HG03196 (cell line): ENCODE measurements around the gene ETS2.

ENCODE experiments used
- ATAC-seq: cut with Tn5 transposase; IDR thresholded peaks from one replicate; pipeline ENCODE4 v1.9.1; 2021; ENCODE audit not compliant: unreplicated experiment

ETS2 gene

GRCh38 chr21:38805328-38806152, at the start of gene ETS2:
Gene ETS2, plus strand, starts transcription at chr21:38805929. Its CDS starts 4,106 bp downstream, at chr21:38810035.
- peak; percentile 50 for ATAC-seq

- no peak for ATAC-seq
Measured at GRCh38 chr21:38756746-38757145, 49.0 kb upstream of the ETS2 start.

- ATAC-seq, result no peak
Measured at GRCh38 chr21:38758501-38759214, 47.1 kb upstream of the ETS2 start.

GRCh38 chr21:38759413-38759812, 46.3 kb upstream of the ETS2 start:
- ATAC-seq, result no peak

GRCh38 chr21:38760017-38760761, 45.5 kb upstream of the ETS2 start:
- no peak for ATAC-seq

- ATAC-seq, result no peak
Measured at GRCh38 chr21:38760762-38761155, 45.0 kb upstream of the ETS2 start.

GRCh38 chr21:38761531-38761930, 44.2 kb upstream of the ETS2 start:
- no peak for ATAC-seq

GRCh38 chr21:38765056-38765455, 40.7 kb upstream of the ETS2 start:
- ATAC-seq, result no peak

GRCh38 chr21:38766987-38767722, 38.6 kb upstream of the ETS2 start:
- ATAC-seq, result peak; percentile 96

- no peak for ATAC-seq
Measured at GRCh38 chr21:38768471-38769063, 37.2 kb upstream of the ETS2 start.

GRCh38 chr21:38769191-38769780, 36.4 kb upstream of the ETS2 start:
- no peak for ATAC-seq

- ATAC-seq, result no peak
Measured at GRCh38 chr21:38770660-38771059, 35.1 kb upstream of the ETS2 start.

- ATAC-seq, result no peak
Measured at GRCh38 chr21:38771536-38771935, 34.2 kb upstream of the ETS2 start.

- no peak for ATAC-seq
Measured at GRCh38 chr21:38772646-38773045, 33.1 kb upstream of the ETS2 start.

- no peak for ATAC-seq
Measured at GRCh38 chr21:38773099-38774061, 32.3 kb upstream of the ETS2 start.

- no peak for ATAC-seq
Measured at GRCh38 chr21:38774152-38774551, 31.6 kb upstream of the ETS2 start.

GRCh38 chr21:38774586-38775285, 31.0 kb upstream of the ETS2 start:
- ATAC-seq, result no peak

- no peak for ATAC-seq
Measured at GRCh38 chr21:38775733-38776132, 30.0 kb upstream of the ETS2 start.
